Measurements from ENCODE around the gene SEMA3B.

The SEMA3B gene

GRCh38 chr3:50256978-50257890 lies 11.7 kb upstream of the SEMA3B start:
- CTCF ChIA-PET: interaction anchor here (0.6 to 2.5 kb wide), 7 partner anchors 10 to 1074 kb away, joined by 3 to 20 read pairs (median 3); no protein-coding TSS in a partner anchor
- H3K9me3 ChIP-seq (ENCODE audit: control insufficient read depth, insufficient read depth, low read depth, low read length): no peaks in the 10 kb centered on the region
- H3K27ac ChIP-seq (ENCODE audit: extremely low read depth, low read depth, low read length): no peak overlapping the region
- H3K36me3 ChIP-seq (ENCODE audit: control insufficient read depth in 2 of 2, insufficient read depth in 1 of 2, low read length in 2 of 2): peaks cover 5 to 39% of the 10 kb centered on the region in 2 experiments
- TF ChIP-seq ZSCAN23 (tag by site-specific recombination; IDR thresholded peaks at IDR 0.05): no peak
- 0 out of 2 replicates have a peak, but pooled peaks have one; percentile 31 for TF ChIP-seq ZBTB20 (tag by site-specific recombination; IDR thresholded peaks at IDR 0.05)
- TF ChIP-seq GLI2 (tag by site-specific recombination; IDR thresholded peaks at IDR 0.05; ENCODE audit: borderline replicate concordance, low read depth): no peak
- TF ChIP-seq, protein P1, sequence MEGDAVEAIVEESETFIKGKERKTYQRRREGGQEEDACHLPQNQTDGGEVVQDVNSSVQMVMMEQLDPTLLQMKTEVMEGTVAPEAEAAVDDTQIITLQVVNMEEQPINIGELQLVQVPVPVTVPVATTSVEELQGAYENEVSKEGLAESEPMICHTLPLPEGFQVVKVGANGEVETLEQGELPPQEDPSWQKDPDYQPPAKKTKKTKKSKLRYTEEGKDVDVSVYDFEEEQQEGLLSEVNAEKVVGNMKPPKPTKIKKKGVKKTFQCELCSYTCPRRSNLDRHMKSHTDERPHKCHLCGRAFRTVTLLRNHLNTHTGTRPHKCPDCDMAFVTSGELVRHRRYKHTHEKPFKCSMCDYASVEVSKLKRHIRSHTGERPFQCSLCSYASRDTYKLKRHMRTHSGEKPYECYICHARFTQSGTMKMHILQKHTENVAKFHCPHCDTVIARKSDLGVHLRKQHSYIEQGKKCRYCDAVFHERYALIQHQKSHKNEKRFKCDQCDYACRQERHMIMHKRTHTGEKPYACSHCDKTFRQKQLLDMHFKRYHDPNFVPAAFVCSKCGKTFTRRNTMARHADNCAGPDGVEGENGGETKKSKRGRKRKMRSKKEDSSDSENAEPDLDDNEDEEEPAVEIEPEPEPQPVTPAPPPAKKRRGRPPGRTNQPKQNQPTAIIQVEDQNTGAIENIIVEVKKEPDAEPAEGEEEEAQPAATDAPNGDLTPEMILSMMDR (tag by site-specific recombination; IDR thresholded peaks at IDR 0.05): peak; percentile 49; the same call in 1 of the 2 replicates
- no peak for TF ChIP-seq ZXDB (tag by site-specific recombination; IDR thresholded peaks at IDR 0.05)
- no peak for TF ChIP-seq OVOL3 (tag by site-specific recombination; IDR thresholded peaks at IDR 0.05)
- TF ChIP-seq ZNF654 (tag by site-specific recombination; IDR thresholded peaks at IDR 0.05; ENCODE audit: low read depth): peak; percentile 34
- TF ChIP-seq ZNF426 (tag by site-specific recombination; IDR thresholded peaks at IDR 0.05): no peak
- TF ChIP-seq SCRT1 (tag by site-specific recombination; IDR thresholded peaks at IDR 0.05; ENCODE audit: borderline replicate concordance): 0 out of 2 replicates have a peak, but pooled peaks have one; percentile 36
- TF ChIP-seq, protein P2, sequence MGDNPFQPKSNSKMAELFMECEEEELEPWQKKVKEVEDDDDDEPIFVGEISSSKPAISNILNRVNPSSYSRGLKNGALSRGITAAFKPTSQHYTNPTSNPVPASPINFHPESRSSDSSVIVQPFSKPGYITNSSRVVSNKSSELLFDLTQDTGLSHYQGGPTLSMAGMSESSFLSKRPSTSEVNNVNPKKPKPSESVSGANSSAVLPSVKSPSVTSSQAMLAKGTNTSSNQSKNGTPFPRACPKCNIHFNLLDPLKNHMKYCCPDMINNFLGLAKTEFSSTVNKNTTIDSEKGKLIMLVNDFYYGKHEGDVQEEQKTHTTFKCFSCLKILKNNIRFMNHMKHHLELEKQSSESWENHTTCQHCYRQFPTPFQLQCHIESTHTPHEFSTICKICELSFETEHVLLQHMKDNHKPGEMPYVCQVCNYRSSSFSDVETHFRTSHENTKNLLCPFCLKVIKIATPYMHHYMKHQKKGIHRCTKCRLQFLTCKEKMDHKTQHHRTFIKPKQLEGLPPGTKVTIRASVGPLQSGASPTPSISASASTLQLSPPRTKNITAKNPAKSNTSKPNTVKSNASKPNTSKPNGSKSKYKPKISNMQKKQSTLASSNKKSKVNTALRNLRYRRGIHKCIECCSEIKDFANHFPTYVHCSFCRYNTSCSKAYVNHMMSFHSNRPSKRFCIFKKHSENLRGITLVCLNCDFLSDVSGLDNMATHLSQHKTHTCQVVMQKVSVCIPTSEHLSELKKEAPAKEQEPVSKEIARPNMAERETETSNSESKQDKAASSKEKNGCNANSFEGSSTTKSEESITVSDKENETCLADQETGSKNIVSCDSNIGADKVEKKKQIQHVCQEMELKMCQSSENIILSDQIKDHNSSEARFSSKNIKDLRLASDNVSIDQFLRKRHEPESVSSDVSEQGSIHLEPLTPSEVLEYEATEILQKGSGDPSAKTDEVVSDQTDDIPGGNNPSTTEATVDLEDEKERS (tag by site-specific recombination; IDR thresholded peaks at IDR 0.05): no peak
- TF ChIP-seq ZNF707 (tag by site-specific recombination; IDR thresholded peaks at IDR 0.05): no peak
- peak; percentile 80 for TF ChIP-seq SCRT2 (tag by site-specific recombination; IDR thresholded peaks at IDR 0.05)
- POLR2A ChIA-PET: no interaction called here
- no peaks in the 10 kb centered on the region; the same call in 1 of the 2 replicates for H3K4me1 ChIP-seq (ENCODE audit: control insufficient read depth, insufficient read depth, low read length)
- no peak overlapping the region for H3K4me3 ChIP-seq (ENCODE audit: low read depth, low read length)

GRCh38 chr3:50258029-50258680 lies 10.8 kb upstream of the SEMA3B start:
- POLR2A ChIA-PET: interaction anchor here (0.6 kb wide), 2 partner anchors 22 to 41 kb away, joined by 4 read pairs; no protein-coding TSS in a partner anchor
- no peak overlapping the region for H3K27ac ChIP-seq (ENCODE audit: extremely low read depth, low read depth, low read length)
- CTCF ChIA-PET: interaction anchor here (0.8 to 3.9 kb wide), 3 partner anchors 11 to 68 kb away, joined by 3 to 49 read pairs (median 3); no protein-coding TSS in a partner anchor

More at GRCh38 chr3:50258029-50258680, 10.8 kb upstream of the SEMA3B start:
- H3K4me1 ChIP-seq (ENCODE audit: control insufficient read depth, insufficient read depth, low read length): no peaks in the 10 kb centered on the region; the same call in 1 of the 2 replicates
- H3K9me3 ChIP-seq (ENCODE audit: control insufficient read depth, insufficient read depth, low read depth, low read length): no peaks in the 10 kb centered on the region
- peaks cover 5 to 32% of the 10 kb centered on the region in 2 experiments for H3K36me3 ChIP-seq (ENCODE audit: control insufficient read depth in 2 of 2, insufficient read depth in 1 of 2, low read length in 2 of 2)
- TF ChIP-seq ZNF837 (tag by site-specific recombination; IDR thresholded peaks at IDR 0.05): no peak
- 0 out of 2 replicates have a peak, but pooled peaks have one; percentile 35 for TF ChIP-seq ZBTB20 (tag by site-specific recombination; IDR thresholded peaks at IDR 0.05)
- no peak for TF ChIP-seq ZNF670 (tag by site-specific recombination; IDR thresholded peaks at IDR 0.05; ENCODE audit: low read depth)
- TF ChIP-seq SP2 (tag by site-specific recombination; IDR thresholded peaks at IDR 0.05): 0 out of 2 replicates have a peak, but pooled peaks have one; percentile 12
- no peak overlapping the region for H3K4me3 ChIP-seq (ENCODE audit: low read depth, low read length)
